ENCODE measurements around the gene TMEM134. TPM values are rescaled to one million over a fixed set of nuclear protein-coding genes. Genes with fewer than 3 reads are reported as not detected.
A peak's percentile ranks its signal among the peaks of the same experiment; 100 is the strongest.

TMEM134 gene
- total and polyA plus RNA-seq, 9 of the 15 experiments (the other 6 are each of a cell fraction or from before 2014, with no cell fraction given), result 0.63 to 48.4 (median 10.7) TPM

- TF ChIP-seq ZBTB40 (IDR thresholded peaks at IDR 0.05) (peak; percentile 78), ZBTB40 (CRISPR knock-in tag; IDR thresholded peaks at IDR 0.05) (no peak), MBD2 (IDR thresholded peaks at IDR 0.05; ENCODE audit: borderline replicate concordance, low read depth) (peak; percentile 99), ZNF431 (CRISPR knock-in tag; IDR thresholded peaks at IDR 0.05) (peak; percentile 6; the same call in 1 of the 2 replicates), HNRNPL (IDR thresholded peaks at IDR 0.05; ENCODE audit: low read depth, low read length) (0 out of 2 replicates have a peak, but pooled peaks have one; percentile 30), CBX5 (IDR thresholded peaks at IDR 0.05; ENCODE audit: borderline replicate concordance, low read depth) (no peak), HDAC8 (tag; IDR thresholded peaks at IDR 0.05) (no peak), TEAD2 (tag; IDR thresholded peaks at IDR 0.05) (no peak), SP2 (IDR thresholded peaks at IDR 0.05; ENCODE audit: extremely low read depth, low read depth, low read length, poor library complexity, severe bottlenecking) (peak; percentile 94), ZNF699 (CRISPR knock-in tag; IDR thresholded peaks at IDR 0.05; ENCODE audit: insufficient replicate concordance) (no peak), ZNF589 (CRISPR knock-in tag; IDR thresholded peaks at IDR 0.05; ENCODE audit: low read depth) (peak; percentile 74; the same call in 1 of the 2 replicates), PTBP1 (IDR thresholded peaks at IDR 0.05; ENCODE audit: low read depth, low read length) (peak; percentile 95), HIVEP1 (CRISPR knock-in tag; IDR thresholded peaks at IDR 0.05) (no peak), ZBTB9 (CRISPR knock-in tag; IDR thresholded peaks at IDR 0.05) (peak; percentile 32; the same call in 1 of the 2 replicates), ARID3A (IDR thresholded peaks at IDR 0.05; ENCODE audit: borderline replicate concordance, low read depth, low read length) (0 out of 2 replicates have a peak, but pooled peaks have one; percentile 10), CREBBP (IDR thresholded peaks at IDR 0.05; ENCODE audit: low read depth, low read length) (no peak)
Observed at GRCh38 chr11:67507864-67508485, 38.9 kb upstream of the TMEM134 start, which contains the start of gene CDK2AP2 (continued).

Measured in K562 (cell line).